Cardiac fibroblast (primary cell): ENCODE data around the gene TMED9.
"Not testable (repeated sequence)": the region's sequence is repeated elsewhere in the genome, so short reads cannot be mapped to it uniquely, and the experiment has no call there.

Experiments
- DNase-seq, 2 donors: peaks; one replicate each; pipeline versions ENCODE4 v3.0.0 to v3.0.0-alpha.2; 2010; ENCODE audit warnings: low read depth in 2 of 2
- H3K4me3 ChIP-seq, 2 donors: replicated peaks in 1 of 2; 1 replicate in 1 of 2; 2 replicates in 1 of 2; pipeline ENCODE4 v1.5.1; 2011; ENCODE audit warnings: low read depth in 2 of 2, low read length in 2 of 2, mild to moderate bottlenecking in 2 of 2, moderate library complexity in 1 of 2
- CTCF ChIP-seq: IDR thresholded peaks from one replicate; pipeline ENCODE4 v1.5.1; 2011; ENCODE audit warnings: low read depth, mild to moderate bottlenecking, low read length, inconsistent platforms

The TMED9 gene

GRCh38 chr5:177609076-177610059, 17.4 kb downstream of the TMED9 start:
- no peak overlapping the region for H3K4me3 ChIP-seq
- TF ChIP-seq CTCF = no peak
- no peak for DNase-seq

GRCh38 chr5:177610131-177610769, 18.2 kb downstream of the TMED9 start:
- DNase-seq = no peak
- no peak for TF ChIP-seq CTCF
- H3K4me3 ChIP-seq = no peak overlapping the region

- TF ChIP-seq CTCF = no peak
- no peak for DNase-seq
- no peak overlapping the region for H3K4me3 ChIP-seq
Observed at GRCh38 chr5:177610770-177611445, 18.9 kb downstream of the TMED9 start.

- no peak for DNase-seq
- no peak for TF ChIP-seq CTCF
Observed at GRCh38 chr5:177611446-177612214, 19.6 kb downstream of the TMED9 start.

GRCh38 chr5:177612215-177612673, 20.2 kb downstream of the TMED9 start:
- no peak overlapping the region for H3K4me3 ChIP-seq
- no peak for TF ChIP-seq CTCF
- DNase-seq = no peak

More at GRCh38 chr5:177611446-177612214, 19.6 kb downstream of the TMED9 start:
- H3K4me3 ChIP-seq = no peak overlapping the region

GRCh38 chr5:177620560-177620959, 28.6 kb downstream of the TMED9 start:
- TF ChIP-seq CTCF = no peak
- H3K4me3 ChIP-seq = no peak overlapping the region
- DNase-seq = no peak

- H3K4me3 ChIP-seq, DNase-seq: not testable (repeated sequence)
Observed at GRCh38 chr5:177624172-177624571, 32.2 kb downstream of the TMED9 start.

- H3K4me3 ChIP-seq, DNase-seq: not testable (repeated sequence)
Observed at GRCh38 chr5:177630186-177630585, 38.2 kb downstream of the TMED9 start.

- not testable (repeated sequence) for DNase-seq, H3K4me3 ChIP-seq
Observed at GRCh38 chr5:177634912-177635311, 42.9 kb downstream of the TMED9 start.

GRCh38 chr5:177645462-177645861, 53.5 kb downstream of the TMED9 start:
- not testable (repeated sequence) for H3K4me3 ChIP-seq, DNase-seq
